ENCODE measurements around the gene UBE2D1.

The UBE2D1 gene

GRCh38 chr10:58350023-58350422 is 15.2 kb downstream of the UBE2D1 start:
- H3K4me3 Mint-ChIP-seq: no peak overlapping the region
- H3K4me1 Mint-ChIP-seq (ENCODE audit: low read depth in 2 of 2): peaks cover 15 to 36% of the 10 kb centered on the region in 2 donors
- H3K27me3 Mint-ChIP-seq: no peaks in the 10 kb centered on the region
- no peak overlapping the region for H3K27ac Mint-ChIP-seq
- H3K36me3 Mint-ChIP-seq (ENCODE audit: insufficient read depth): no peaks in the 10 kb centered on the region
- ATAC-seq (replicated peaks) (no peak), DNase-seq (no peak)
- no peaks in the 10 kb centered on the region for H3K9me3 Mint-ChIP-seq

GRCh38 chr10:58350619-58351323 is 16.0 kb downstream of the UBE2D1 start:
- H3K27me3 Mint-ChIP-seq: no peaks in the 10 kb centered on the region
- ATAC-seq (replicated peaks): no peak
- H3K9me3 Mint-ChIP-seq: no peaks in the 10 kb centered on the region
- H3K4me1 Mint-ChIP-seq (ENCODE audit: low read depth in 2 of 2): peaks cover 16 to 38% of the 10 kb centered on the region in 2 donors
- DNase-seq: no peak
- no peaks in the 10 kb centered on the region for H3K36me3 Mint-ChIP-seq (ENCODE audit: insufficient read depth)
- no peak overlapping the region for H3K4me3 Mint-ChIP-seq
- no peak overlapping the region for H3K27ac Mint-ChIP-seq

GRCh38 chr10:58351616-58352578 is 17.1 kb downstream of the UBE2D1 start:
- peaks cover 15 to 42% of the 10 kb centered on the region in 2 donors for H3K4me1 Mint-ChIP-seq (ENCODE audit: low read depth in 2 of 2)
- no peak for ATAC-seq (replicated peaks)
- H3K27me3 Mint-ChIP-seq: no peaks in the 10 kb centered on the region
- no peak overlapping the region for H3K27ac Mint-ChIP-seq
- no peak for DNase-seq
- H3K4me3 Mint-ChIP-seq: no peak overlapping the region
- H3K36me3 Mint-ChIP-seq (ENCODE audit: insufficient read depth): no peaks in the 10 kb centered on the region
- no peaks in the 10 kb centered on the region for H3K9me3 Mint-ChIP-seq

GRCh38 chr10:58352956-58353610 is 18.3 kb downstream of the UBE2D1 start:
- H3K4me1 Mint-ChIP-seq (ENCODE audit: low read depth in 2 of 2): peaks cover 16 to 39% of the 10 kb centered on the region in 2 donors
- no peak for ATAC-seq (replicated peaks)
- H3K9me3 Mint-ChIP-seq: no peaks in the 10 kb centered on the region

GRCh38 chr10:58356756-58357155 is 21.9 kb downstream of the UBE2D1 start:
- no peaks in the 10 kb centered on the region for H3K27me3 Mint-ChIP-seq
- H3K9me3 Mint-ChIP-seq: no peaks in the 10 kb centered on the region
- H3K27ac Mint-ChIP-seq: peak overlapping the region in 1 of 2 donors; percentile 1
- H3K4me3 Mint-ChIP-seq: no peak overlapping the region
- H3K4me1 Mint-ChIP-seq (ENCODE audit: low read depth in 2 of 2): peaks cover 14 to 22% of the 10 kb centered on the region in 2 donors
- DNase-seq (no peak), ATAC-seq (replicated peaks) (no peak)
- no peaks in the 10 kb centered on the region for H3K36me3 Mint-ChIP-seq (ENCODE audit: insufficient read depth)

More at GRCh38 chr10:58352956-58353610, 18.3 kb downstream of the UBE2D1 start:
- Mint-ChIP-seq H3K36me3 (ENCODE audit: insufficient read depth) (no peaks in the 10 kb centered on the region), H3K4me3 (no peak overlapping the region), H3K27me3 (no peaks in the 10 kb centered on the region), H3K27ac (no peak overlapping the region)
- DNase-seq: no peak

- Mint-ChIP-seq H3K27me3 (no peaks in the 10 kb centered on the region), H3K36me3 (ENCODE audit: insufficient read depth) (peaks cover 5% of the 10 kb centered on the region), H3K4me3 (no peak overlapping the region), H3K4me1 (ENCODE audit: low read depth in 2 of 2) (peaks cover 14 to 22% of the 10 kb centered on the region in 2 donors), H3K27ac (no peak overlapping the region), H3K9me3 (no peaks in the 10 kb centered on the region)
- no peak for ATAC-seq (replicated peaks)
- DNase-seq: no peak
These were observed 23.6 kb downstream of the UBE2D1 start for GRCh38 chr10:58358314-58358933.

- H3K9me3 Mint-ChIP-seq: no peaks in the 10 kb centered on the region
- no peak overlapping the region for H3K27ac Mint-ChIP-seq
These were observed 24.1 kb downstream of the UBE2D1 start for GRCh38 chr10:58358947-58359346.

GRCh38 chr10:58359541-58359940 is 24.7 kb downstream of the UBE2D1 start:
- no peak for DNase-seq
- Mint-ChIP-seq H3K27ac (peak overlapping the region in 1 of 2 donors; percentile 6), H3K4me3 (no peak overlapping the region)

More at GRCh38 chr10:58358947-58359346, 24.1 kb downstream of the UBE2D1 start:
- H3K4me3 Mint-ChIP-seq: no peak overlapping the region
- no peak for DNase-seq
- ATAC-seq (replicated peaks): no peak
- H3K36me3 Mint-ChIP-seq (ENCODE audit: insufficient read depth): peaks cover 9% of the 10 kb centered on the region
- H3K4me1 Mint-ChIP-seq (ENCODE audit: low read depth in 2 of 2): peaks cover 14 to 22% of the 10 kb centered on the region in 2 donors
- no peaks in the 10 kb centered on the region for H3K27me3 Mint-ChIP-seq

GRCh38 chr10:58360412-58361004 is 25.7 kb downstream of the UBE2D1 start:
- H3K4me1 Mint-ChIP-seq (ENCODE audit: low read depth in 2 of 2): peaks cover 13 to 17% of the 10 kb centered on the region in 2 donors

More at GRCh38 chr10:58359541-58359940, 24.7 kb downstream of the UBE2D1 start:
- H3K9me3 Mint-ChIP-seq: no peaks in the 10 kb centered on the region
- no peaks in the 10 kb centered on the region for H3K27me3 Mint-ChIP-seq
- peaks cover 14 to 22% of the 10 kb centered on the region in 2 donors for H3K4me1 Mint-ChIP-seq (ENCODE audit: low read depth in 2 of 2)
- ATAC-seq (replicated peaks): no peak
- H3K36me3 Mint-ChIP-seq (ENCODE audit: insufficient read depth): peaks cover 11% of the 10 kb centered on the region

GRCh38 chr10:58361353-58361752 is 26.5 kb downstream of the UBE2D1 start:
- H3K27me3 Mint-ChIP-seq: no peaks in the 10 kb centered on the region
- H3K4me3 Mint-ChIP-seq: no peak overlapping the region
- no peak overlapping the region for H3K27ac Mint-ChIP-seq
- ATAC-seq (replicated peaks) (no peak), DNase-seq (no peak)
- H3K36me3 Mint-ChIP-seq (ENCODE audit: insufficient read depth): peaks cover 11% of the 10 kb centered on the region
- peaks cover 13% of the 10 kb centered on the region in 2 donors for H3K4me1 Mint-ChIP-seq (ENCODE audit: low read depth in 2 of 2)
- H3K9me3 Mint-ChIP-seq: no peaks in the 10 kb centered on the region

More at GRCh38 chr10:58360412-58361004, 25.7 kb downstream of the UBE2D1 start:
- Mint-ChIP-seq H3K9me3 (no peaks in the 10 kb centered on the region), H3K27me3 (no peaks in the 10 kb centered on the region), H3K4me3 (no peak overlapping the region), H3K36me3 (ENCODE audit: insufficient read depth) (peaks cover 11% of the 10 kb centered on the region), H3K27ac (peak overlapping the region in 1 of 2 donors; percentile 6)
- ATAC-seq (replicated peaks): no peak
- DNase-seq: no peak

GRCh38 chr10:58362027-58362789 is 27.4 kb downstream of the UBE2D1 start:
- DNase-seq (no peak), ATAC-seq (replicated peaks) (no peak)
- Mint-ChIP-seq H3K36me3 (ENCODE audit: insufficient read depth) (peaks cover 11% of the 10 kb centered on the region), H3K27ac (no peak overlapping the region), H3K9me3 (no peaks in the 10 kb centered on the region), H3K27me3 (no peaks in the 10 kb centered on the region), H3K4me1 (ENCODE audit: low read depth in 2 of 2) (peaks cover 9 to 10% of the 10 kb centered on the region in 2 donors), H3K4me3 (no peak overlapping the region)

- Mint-ChIP-seq H3K4me3 (no peak overlapping the region), H3K27ac (no peak overlapping the region), H3K9me3 (no peaks in the 10 kb centered on the region), H3K36me3 (ENCODE audit: insufficient read depth) (peaks cover 11% of the 10 kb centered on the region), H3K27me3 (no peaks in the 10 kb centered on the region), H3K4me1 (ENCODE audit: low read depth in 2 of 2) (no peaks in the 10 kb centered on the region)
- DNase-seq (no peak), ATAC-seq (replicated peaks) (no peak)
These were observed 32.3 kb downstream of the UBE2D1 start for GRCh38 chr10:58367069-58367468.

All from effector memory CD8-positive, alpha-beta T cell (primary cell).